Activated naive CD8-positive, alpha-beta T cell treated with anti-CD3 and anti-CD28 coated beads, Interleukin-2, amount 10 ng/mL, durations not matched to agents 7 days and 5 days (primary cell): Measurements from ENCODE around the gene TIMM22. TPM values are rescaled to one million over a fixed set of nuclear protein-coding genes. Genes with fewer than 3 reads are reported as not detected.
A peak's percentile ranks its signal among the peaks of the same experiment; 100 is the strongest.
"Not testable (repeated sequence)": the region's sequence is repeated elsewhere in the genome, so short reads cannot be mapped to it uniquely, and the experiment has no call there.

Experiments used
- ATAC-seq: fragments of 150-1000 bp; cut with Tn5 transposase; one replicate; pipeline ENCODE4 v1.10.0; 2021; ENCODE audit warnings: low read depth, moderate library complexity
- POLR2A ChIA-PET: fragments of 350-600 bp; sonication (Branson Sonifier 250); formaldehyde crosslinking; loops from one replicate; lab custom pipeline; 2021; ENCODE audit warnings: antibody characterized with exemption; lab: Charles Lee
- DNase-seq: peaks from one replicate; pipeline ENCODE4 v3.0.0; 2021
- H3K27ac Mint-ChIP-seq: one replicate; pipeline ENCODE4 v1.8.0; 2022; ENCODE audit warnings: mild to moderate bottlenecking, mixed read lengths
- H3K27me3 Mint-ChIP-seq: one replicate; pipeline ENCODE4 v1.8.0; 2022; ENCODE audit warnings: mild to moderate bottlenecking, moderate library complexity, mixed read lengths
- H3K36me3 Mint-ChIP-seq: one replicate; pipeline ENCODE4 v1.8.0; 2021; ENCODE audit warnings: mild to moderate bottlenecking, mixed read lengths
- H3K4me1 Mint-ChIP-seq: one replicate; pipeline ENCODE4 v1.8.0; 2021; ENCODE audit warnings: mixed read lengths
- H3K4me3 Mint-ChIP-seq: one replicate; pipeline ENCODE4 v1.8.0; 2022; ENCODE audit warnings: mild to moderate bottlenecking, moderate library complexity, mixed read lengths
- H3K9me3 Mint-ChIP-seq: one replicate; pipeline ENCODE4 v1.8.0; 2021; ENCODE audit warnings: mixed read lengths
- total RNA-seq, 2 experiments: library from RNA; stranded (reverse); gene quantifications; one replicate each; pipeline ENCODE4 v1.2.3, GENCODE V29; 2021

Gene TIMM22
- 10 to 100 TPM; 10.3 to 10.7 TPM for total RNA-seq

GRCh38 chr17:996554-997344 lies at the start of gene TIMM22:
Gene TIMM22, plus strand, starts transcription at chr17:997129. Its CDS starts 14 bp downstream, at chr17:997143.
- POLR2A ChIA-PET = interaction anchor here (0.7 to 2.5 kb wide), 9 partner anchors 16 to 586 kb away, joined by 3 to 13 read pairs (median 4); partner anchors contain the start of genes GLOD4, MRM3 and NXN
- Mint-ChIP-seq H3K4me1 (peaks cover 16% of the 10 kb centered on the region), H3K27ac (peak within 1 kb of the TSS; percentile 99), H3K4me3 (peak within 1 kb of the TSS; percentile 98), H3K27me3 (no peaks in the 10 kb centered on the region), H3K36me3 (peaks cover 8% of the 10 kb centered on the region), H3K9me3 (peaks cover 9% of the 10 kb centered on the region)
- ATAC-seq (peak; percentile 94), DNase-seq (peak; percentile 94)

GRCh38 chr17:948284-948852 lies 48.6 kb upstream of the TIMM22 start:
- DNase-seq = no peak
- no peak for ATAC-seq
- no peaks in the 10 kb centered on the region for H3K4me1 Mint-ChIP-seq
- POLR2A ChIA-PET = no interaction called here
- no peak overlapping the region for H3K27ac Mint-ChIP-seq
- H3K27me3 Mint-ChIP-seq = peaks cover 14% of the 10 kb centered on the region
- no peaks in the 10 kb centered on the region for H3K9me3 Mint-ChIP-seq
- H3K4me3 Mint-ChIP-seq = no peak overlapping the region
- H3K36me3 Mint-ChIP-seq = no peaks in the 10 kb centered on the region

- DNase-seq (no peak), ATAC-seq (no peak)
- POLR2A ChIA-PET = no interaction called here
- Mint-ChIP-seq H3K27me3 (peaks cover 14% of the 10 kb centered on the region), H3K9me3 (no peaks in the 10 kb centered on the region), H3K27ac (no peak overlapping the region), H3K4me3 (no peak overlapping the region), H3K4me1 (no peaks in the 10 kb centered on the region), H3K36me3 (no peaks in the 10 kb centered on the region)
Observed at GRCh38 chr17:949623-950303, 47.2 kb upstream of the TIMM22 start.

GRCh38 chr17:951325-952132 lies 45.4 kb upstream of the TIMM22 start:
- POLR2A ChIA-PET = no interaction called here
- Mint-ChIP-seq H3K4me1 (no peaks in the 10 kb centered on the region), H3K36me3 (no peaks in the 10 kb centered on the region), H3K27ac (no peak overlapping the region), H3K4me3 (no peak overlapping the region), H3K9me3 (no peaks in the 10 kb centered on the region), H3K27me3 (peaks cover 14% of the 10 kb centered on the region)
- ATAC-seq (no peak), DNase-seq (no peak)

- H3K4me3 Mint-ChIP-seq, H3K9me3 Mint-ChIP-seq, H3K4me1 Mint-ChIP-seq, H3K36me3 Mint-ChIP-seq, POLR2A ChIA-PET, DNase-seq, H3K27ac Mint-ChIP-seq, ATAC-seq: not testable (repeated sequence)
- peaks cover 14% of the 10 kb centered on the region for H3K27me3 Mint-ChIP-seq
Observed at GRCh38 chr17:952592-952991, 44.3 kb upstream of the TIMM22 start.

- DNase-seq (no peak), ATAC-seq (no peak)
- Mint-ChIP-seq H3K36me3 (no peaks in the 10 kb centered on the region), H3K4me1 (no peaks in the 10 kb centered on the region), H3K27me3 (peaks cover 15% of the 10 kb centered on the region), H3K9me3 (no peaks in the 10 kb centered on the region), H3K27ac (no peak overlapping the region), H3K4me3 (no peak overlapping the region)
- POLR2A ChIA-PET = no interaction called here
Observed at GRCh38 chr17:953767-954166, 43.2 kb upstream of the TIMM22 start.

GRCh38 chr17:954431-955164 lies 42.3 kb upstream of the TIMM22 start:
- H3K36me3 Mint-ChIP-seq = no peaks in the 10 kb centered on the region
- H3K27me3 Mint-ChIP-seq = peaks cover 15% of the 10 kb centered on the region
- H3K4me3 Mint-ChIP-seq = no peak overlapping the region
- no peaks in the 10 kb centered on the region for H3K4me1 Mint-ChIP-seq
- POLR2A ChIA-PET = no interaction called here
- H3K27ac Mint-ChIP-seq = no peak overlapping the region
- no peak for ATAC-seq
- DNase-seq = no peak
- no peaks in the 10 kb centered on the region for H3K9me3 Mint-ChIP-seq

- Mint-ChIP-seq H3K36me3 (no peaks in the 10 kb centered on the region), H3K4me3 (no peak overlapping the region), H3K27me3 (peaks cover 9% of the 10 kb centered on the region), H3K4me1 (no peaks in the 10 kb centered on the region), H3K9me3 (no peaks in the 10 kb centered on the region), H3K27ac (no peak overlapping the region)
- POLR2A ChIA-PET = no interaction called here
- no peak for DNase-seq
- no peak for ATAC-seq
Observed at GRCh38 chr17:956905-957304, 40.0 kb upstream of the TIMM22 start.

- Mint-ChIP-seq H3K36me3 (no peaks in the 10 kb centered on the region), H3K4me3 (no peak overlapping the region), H3K9me3 (no peaks in the 10 kb centered on the region), H3K27ac (no peak overlapping the region), H3K4me1 (no peaks in the 10 kb centered on the region), H3K27me3 (peaks cover 13% of the 10 kb centered on the region)
- DNase-seq (no peak), ATAC-seq (no peak)
- POLR2A ChIA-PET = no interaction called here
Observed at GRCh38 chr17:957856-958421, 39.0 kb upstream of the TIMM22 start.

GRCh38 chr17:958712-959451 lies 38.0 kb upstream of the TIMM22 start:
- DNase-seq (no peak), ATAC-seq (no peak)
- Mint-ChIP-seq H3K4me3 (no peak overlapping the region), H3K27ac (no peak overlapping the region), H3K9me3 (no peaks in the 10 kb centered on the region), H3K36me3 (no peaks in the 10 kb centered on the region), H3K4me1 (no peaks in the 10 kb centered on the region), H3K27me3 (peaks cover 16% of the 10 kb centered on the region)
- POLR2A ChIA-PET = no interaction called here

- Mint-ChIP-seq H3K36me3 (no peaks in the 10 kb centered on the region), H3K9me3 (no peaks in the 10 kb centered on the region), H3K4me3 (no peak overlapping the region), H3K27me3 (peaks cover 24% of the 10 kb centered on the region), H3K27ac (no peak overlapping the region), H3K4me1 (no peaks in the 10 kb centered on the region)
- ATAC-seq = no peak
- POLR2A ChIA-PET = no interaction called here
- DNase-seq = no peak
Observed at GRCh38 chr17:962166-962565, 34.8 kb upstream of the TIMM22 start.

- Mint-ChIP-seq H3K27me3 (peaks cover 23% of the 10 kb centered on the region), H3K27ac (no peak overlapping the region), H3K36me3 (no peaks in the 10 kb centered on the region), H3K9me3 (no peaks in the 10 kb centered on the region), H3K4me3 (no peak overlapping the region), H3K4me1 (no peaks in the 10 kb centered on the region)
- DNase-seq (no peak), ATAC-seq (no peak)
- POLR2A ChIA-PET = no interaction called here
Observed at GRCh38 chr17:962670-963069, 34.3 kb upstream of the TIMM22 start.
